ENCODE measurements around the gene RCHY1.
"Not testable (repeated sequence)": the region's sequence is repeated elsewhere in the genome, so short reads cannot be mapped to it uniquely, and the experiment has no call there.

RCHY1 gene

DNA sequence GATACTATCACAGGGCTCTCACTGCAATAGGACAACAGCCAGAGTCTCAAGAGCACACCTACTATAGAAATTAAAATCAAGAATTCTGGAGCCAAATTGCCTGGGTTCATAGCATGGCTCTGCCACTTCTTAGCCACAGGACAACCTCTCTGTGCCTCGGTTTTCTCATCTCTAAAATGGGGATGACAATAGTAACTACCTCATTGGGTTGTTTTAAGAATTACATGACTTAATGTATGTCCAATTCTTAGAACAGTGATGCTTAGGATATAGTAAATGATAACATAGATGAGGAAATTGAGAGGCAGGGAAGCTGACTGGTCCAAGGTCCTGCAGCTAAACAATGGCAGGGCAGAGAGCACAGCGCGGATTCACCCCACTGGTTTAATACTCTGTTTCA lies 30.7 kb upstream of the RCHY1 start:
- H2AFZ ChIP-seq (ENCODE audit: low read depth) = no peak overlapping the region
- H3K4me3 ChIP-seq (IDR thresholded peaks at IDR 0.05; ENCODE audit: insufficient read depth, low read depth, low read length) = no peak overlapping the region
- no peak overlapping the region for H3K4me2 ChIP-seq
- H3K36me3 ChIP-seq (ENCODE audit: insufficient read depth) = no peaks in the 10 kb centered on the region
- no peaks in the 10 kb centered on the region for H3K27me3 ChIP-seq (ENCODE audit: insufficient read depth, low read depth)
- H3K79me2 ChIP-seq (ENCODE audit: insufficient read depth, low read depth) = no peaks in the 10 kb centered on the region
- H4K20me1 ChIP-seq (ENCODE audit: insufficient read depth) = no peaks in the 10 kb centered on the region
- H3K27ac ChIP-seq = no peak overlapping the region
- no peak overlapping the region for H3K9ac ChIP-seq
- H3K4me1 ChIP-seq (ENCODE audit: low read depth, poor library complexity, severe bottlenecking) = no peaks in the 10 kb centered on the region
- TF ChIP-seq, protein P1, sequence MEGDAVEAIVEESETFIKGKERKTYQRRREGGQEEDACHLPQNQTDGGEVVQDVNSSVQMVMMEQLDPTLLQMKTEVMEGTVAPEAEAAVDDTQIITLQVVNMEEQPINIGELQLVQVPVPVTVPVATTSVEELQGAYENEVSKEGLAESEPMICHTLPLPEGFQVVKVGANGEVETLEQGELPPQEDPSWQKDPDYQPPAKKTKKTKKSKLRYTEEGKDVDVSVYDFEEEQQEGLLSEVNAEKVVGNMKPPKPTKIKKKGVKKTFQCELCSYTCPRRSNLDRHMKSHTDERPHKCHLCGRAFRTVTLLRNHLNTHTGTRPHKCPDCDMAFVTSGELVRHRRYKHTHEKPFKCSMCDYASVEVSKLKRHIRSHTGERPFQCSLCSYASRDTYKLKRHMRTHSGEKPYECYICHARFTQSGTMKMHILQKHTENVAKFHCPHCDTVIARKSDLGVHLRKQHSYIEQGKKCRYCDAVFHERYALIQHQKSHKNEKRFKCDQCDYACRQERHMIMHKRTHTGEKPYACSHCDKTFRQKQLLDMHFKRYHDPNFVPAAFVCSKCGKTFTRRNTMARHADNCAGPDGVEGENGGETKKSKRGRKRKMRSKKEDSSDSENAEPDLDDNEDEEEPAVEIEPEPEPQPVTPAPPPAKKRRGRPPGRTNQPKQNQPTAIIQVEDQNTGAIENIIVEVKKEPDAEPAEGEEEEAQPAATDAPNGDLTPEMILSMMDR (conservative IDR thresholded peaks at IDR 0.05; ENCODE audit: low read depth, low read length) = no peak

DNA sequence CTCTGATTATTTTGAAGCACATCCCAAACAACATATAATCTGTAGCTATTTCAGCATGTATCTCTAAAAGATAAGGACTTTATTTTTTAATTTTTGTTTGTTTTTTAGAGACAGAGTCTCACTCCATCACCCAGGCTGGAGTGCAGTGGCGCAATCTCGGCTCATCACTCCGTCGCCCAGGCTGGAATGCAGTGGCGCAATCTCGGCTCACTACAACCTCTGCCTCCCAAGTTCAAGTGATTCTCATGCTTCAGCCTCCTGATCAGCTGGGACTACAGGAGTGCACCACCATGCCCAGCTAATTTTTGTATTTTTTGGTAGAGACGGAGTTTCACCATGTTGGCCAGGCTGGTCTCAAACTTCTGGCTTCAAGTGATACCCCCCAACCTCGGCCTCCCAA lies 30.0 kb upstream of the RCHY1 start:
- H3K4me2 ChIP-seq; H3K4me1 ChIP-seq (ENCODE audit: low read depth, poor library complexity, severe bottlenecking); H3K36me3 ChIP-seq (ENCODE audit: insufficient read depth); H2AFZ ChIP-seq (ENCODE audit: low read depth); H3K9ac ChIP-seq; H3K4me3 ChIP-seq (IDR thresholded peaks at IDR 0.05; ENCODE audit: insufficient read depth, low read depth, low read length); H4K20me1 ChIP-seq (ENCODE audit: insufficient read depth); H3K27ac ChIP-seq; H3K79me2 ChIP-seq (ENCODE audit: insufficient read depth, low read depth); H3K27me3 ChIP-seq (ENCODE audit: insufficient read depth, low read depth): not testable (repeated sequence)

DNA sequence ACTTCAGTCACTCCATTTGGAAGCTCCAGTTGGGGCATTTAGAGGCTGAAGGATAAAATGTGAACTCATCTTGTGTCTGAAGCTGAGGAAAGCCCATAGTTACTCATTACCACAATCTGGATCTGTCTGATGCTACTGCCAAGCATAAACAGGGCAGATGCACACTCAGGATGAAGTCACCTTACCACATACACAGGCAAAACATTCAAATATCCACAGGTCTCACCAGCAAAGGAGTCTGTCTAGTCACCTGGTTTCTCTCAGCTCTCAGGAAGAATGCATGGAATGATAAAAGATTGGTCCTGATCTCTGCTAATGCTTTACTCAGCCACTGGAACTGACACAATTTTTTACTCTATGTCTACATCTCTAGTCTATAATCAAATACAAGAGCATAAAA lies 28.6 kb upstream of the RCHY1 start:
- Histone ChIP-seq H3K36me3 (ENCODE audit: insufficient read depth) (no peaks in the 10 kb centered on the region), H3K4me3 (IDR thresholded peaks at IDR 0.05; ENCODE audit: insufficient read depth, low read depth, low read length) (no peak overlapping the region), H3K27ac (no peak overlapping the region), H3K79me2 (ENCODE audit: insufficient read depth, low read depth) (no peaks in the 10 kb centered on the region), H2AFZ (ENCODE audit: low read depth) (no peak overlapping the region), H3K27me3 (ENCODE audit: insufficient read depth, low read depth) (no peaks in the 10 kb centered on the region), H3K9ac (no peak overlapping the region), H4K20me1 (ENCODE audit: insufficient read depth) (no peaks in the 10 kb centered on the region), H3K4me2 (no peak overlapping the region), H3K4me1 (ENCODE audit: low read depth, poor library complexity, severe bottlenecking) (no peaks in the 10 kb centered on the region)
- TF ChIP-seq, protein P1 (conservative IDR thresholded peaks at IDR 0.05; ENCODE audit: low read depth, low read length) = no peak

DNA sequence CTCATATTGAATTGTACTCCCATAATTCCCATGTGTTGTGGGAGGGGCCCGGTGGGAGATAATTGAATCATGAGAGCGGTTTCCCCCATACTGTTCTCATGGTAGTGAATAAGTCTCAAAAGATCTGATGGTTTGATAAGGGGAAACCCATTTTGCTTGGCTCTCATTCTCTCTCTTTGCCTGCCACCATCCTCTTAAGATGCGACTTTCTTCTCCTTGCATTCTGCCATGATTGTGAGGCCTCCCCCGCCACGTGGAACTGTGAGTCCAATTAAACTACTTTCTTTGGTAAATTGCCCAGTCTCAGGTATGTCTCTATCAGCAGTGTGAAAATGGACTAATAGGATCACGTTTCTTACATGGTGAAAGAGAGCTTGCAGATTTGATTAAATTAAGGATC lies 23.1 kb upstream of the RCHY1 start:
- H3K9ac ChIP-seq; H3K4me3 ChIP-seq (IDR thresholded peaks at IDR 0.05; ENCODE audit: insufficient read depth, low read depth, low read length); H3K79me2 ChIP-seq (ENCODE audit: insufficient read depth, low read depth); H2AFZ ChIP-seq (ENCODE audit: low read depth); H3K4me1 ChIP-seq (ENCODE audit: low read depth, poor library complexity, severe bottlenecking); H3K4me2 ChIP-seq; H3K27ac ChIP-seq; H3K27me3 ChIP-seq (ENCODE audit: insufficient read depth, low read depth); H4K20me1 ChIP-seq (ENCODE audit: insufficient read depth); H3K36me3 ChIP-seq (ENCODE audit: insufficient read depth): not testable (repeated sequence)

DNA sequence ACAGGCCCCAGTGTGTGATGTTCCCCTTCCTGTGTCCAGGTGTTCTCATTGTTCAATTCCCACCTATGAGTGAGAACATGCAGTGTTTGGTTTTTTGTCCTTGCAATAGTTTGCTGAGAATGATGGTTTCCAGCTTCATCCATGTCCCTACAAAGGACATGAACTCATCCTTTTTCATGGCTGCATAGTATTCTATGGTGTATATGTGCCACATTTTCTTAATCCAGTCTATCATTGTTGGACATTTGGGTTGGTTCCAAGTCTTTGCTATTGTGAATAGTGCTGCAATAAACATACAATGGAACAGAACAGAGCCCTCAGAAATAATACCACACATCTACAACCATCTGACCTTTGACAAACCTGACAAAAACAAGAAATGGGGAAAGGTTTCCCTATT lies 19.7 kb upstream of the RCHY1 start:
- H3K4me2 ChIP-seq; H3K36me3 ChIP-seq (ENCODE audit: insufficient read depth); H2AFZ ChIP-seq (ENCODE audit: low read depth); H3K27me3 ChIP-seq (ENCODE audit: insufficient read depth, low read depth); H3K27ac ChIP-seq; H3K79me2 ChIP-seq (ENCODE audit: insufficient read depth, low read depth); H3K4me3 ChIP-seq (IDR thresholded peaks at IDR 0.05; ENCODE audit: insufficient read depth, low read depth, low read length); H3K4me1 ChIP-seq (ENCODE audit: low read depth, poor library complexity, severe bottlenecking); H4K20me1 ChIP-seq (ENCODE audit: insufficient read depth); H3K9ac ChIP-seq: not testable (repeated sequence)

DNA sequence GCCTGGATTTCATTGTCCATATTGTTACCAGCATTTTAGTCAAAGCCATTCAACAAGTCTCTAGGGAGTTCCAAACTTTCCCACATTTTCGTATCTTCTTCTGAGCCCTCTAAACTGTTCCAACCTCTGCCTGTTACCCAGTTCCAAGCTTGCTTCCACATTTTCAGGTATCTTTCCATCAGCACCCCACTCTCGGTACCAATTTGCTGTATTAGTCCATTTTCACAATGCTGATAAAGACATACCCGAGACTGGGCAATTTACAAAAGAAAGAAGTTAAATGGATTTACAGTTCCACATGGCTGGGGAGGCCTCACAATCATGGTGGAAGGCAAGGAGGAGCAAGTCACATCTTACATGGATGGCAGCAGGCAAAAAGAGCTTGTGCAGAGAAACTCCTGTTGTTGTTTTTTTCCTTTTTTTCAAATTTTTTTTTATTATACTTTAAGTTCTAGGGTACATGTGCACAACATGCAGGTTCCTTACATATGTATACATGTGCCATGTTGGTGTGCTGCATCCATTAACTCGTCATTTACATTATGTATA lies 19.2 kb upstream of the RCHY1 start:
- not testable (repeated sequence) for H3K4me2 ChIP-seq, H3K27ac ChIP-seq

DNA sequence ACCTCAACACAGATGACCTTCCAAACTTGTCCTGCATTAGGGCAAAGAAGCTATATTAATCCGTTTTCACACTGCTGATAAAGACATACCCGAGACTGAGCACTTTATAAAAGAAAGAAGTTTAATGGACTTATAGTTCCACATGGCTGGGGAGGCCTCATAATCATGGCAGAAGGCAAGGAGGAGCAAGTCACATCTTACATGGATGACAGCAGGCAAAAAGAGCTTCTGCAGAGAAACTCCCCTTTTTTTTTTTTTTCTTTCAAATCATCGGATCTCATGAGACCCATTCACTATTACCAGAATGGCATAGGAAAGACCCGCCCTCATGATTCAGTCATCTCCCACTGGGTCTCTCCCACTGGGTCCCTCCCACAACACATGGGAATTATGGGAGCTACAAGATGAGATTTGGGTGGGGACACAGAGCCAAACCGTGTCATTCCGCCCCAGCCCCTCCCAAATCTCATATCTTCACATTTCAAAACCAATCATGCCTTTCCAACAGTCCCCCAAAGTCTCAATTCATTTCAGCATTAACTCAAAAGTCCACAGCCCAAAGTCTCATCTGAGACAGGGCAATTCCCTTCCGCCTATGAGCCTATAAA lies 17.4 kb upstream of the RCHY1 start:
- not testable (repeated sequence) for H3K36me3 ChIP-seq (ENCODE audit: insufficient read depth); H3K79me2 ChIP-seq (ENCODE audit: insufficient read depth, low read depth); H3K4me2 ChIP-seq; H4K20me1 ChIP-seq (ENCODE audit: insufficient read depth); H3K27ac ChIP-seq; H3K4me3 ChIP-seq (IDR thresholded peaks at IDR 0.05; ENCODE audit: insufficient read depth, low read depth, low read length); H3K4me1 ChIP-seq (ENCODE audit: low read depth, poor library complexity, severe bottlenecking); H3K27me3 ChIP-seq (ENCODE audit: insufficient read depth, low read depth); H3K9ac ChIP-seq; H2AFZ ChIP-seq (ENCODE audit: low read depth)

More for the DNA sequence above, 19.2 kb upstream of the RCHY1 start:
- not testable (repeated sequence) for H3K4me1 ChIP-seq (ENCODE audit: low read depth, poor library complexity, severe bottlenecking); H3K4me3 ChIP-seq (IDR thresholded peaks at IDR 0.05; ENCODE audit: insufficient read depth, low read depth, low read length); H3K9ac ChIP-seq; H3K27me3 ChIP-seq (ENCODE audit: insufficient read depth, low read depth); H4K20me1 ChIP-seq (ENCODE audit: insufficient read depth); H3K79me2 ChIP-seq (ENCODE audit: insufficient read depth, low read depth); H2AFZ ChIP-seq (ENCODE audit: low read depth); H3K36me3 ChIP-seq (ENCODE audit: insufficient read depth)
